DMS153 (cell line): ENCODE measurements around the gene TROAP.
A peak's percentile ranks its signal among the peaks of the same experiment; 100 is the strongest.
"Not testable (repeated sequence)": the region's sequence is repeated elsewhere in the genome, so short reads cannot be mapped to it uniquely, and the experiment has no call there.

ENCODE experiments used
- DNase-seq: peaks from one replicate; lab custom pipeline; 2025; lab: John Stamatoyannopoulos, UW

TROAP gene

GRCh38 chr12:49295082-49295936 is 27.7 kb upstream of the TROAP start, which contains the start of gene PRPH:
Gene PRPH (plus strand): TSS chr12:49295147. CDS start chr12:49295201, 54 bp downstream.
- peak; percentile 17 for DNase-seq

GRCh38 chr12:49296034-49296835 is 26.8 kb upstream of the TROAP start:
- peak; percentile 50 for DNase-seq

GRCh38 chr12:49296836-49297694 is 26.0 kb upstream of the TROAP start:
- peak; percentile 50 for DNase-seq

- DNase-seq: no peak
Measured at GRCh38 chr12:49297695-49298060, 25.4 kb upstream of the TROAP start.

- no peak for DNase-seq
Measured at GRCh38 chr12:49298160-49298559, 24.9 kb upstream of the TROAP start.

- no peak for DNase-seq
Measured at GRCh38 chr12:49301760-49302159, 21.3 kb upstream of the TROAP start.

GRCh38 chr12:49304161-49304560 is 18.9 kb upstream of the TROAP start:
- DNase-seq: no peak

- DNase-seq: no peak
Measured at GRCh38 chr12:49305762-49306510, 17.1 kb upstream of the TROAP start.

- no peak for DNase-seq
Measured at GRCh38 chr12:49309386-49309785, 13.7 kb upstream of the TROAP start.

- DNase-seq: not testable (repeated sequence)
Measured at GRCh38 chr12:49310451-49311000, 12.5 kb upstream of the TROAP start.

- DNase-seq: no peak
Measured at GRCh38 chr12:49314811-49315210, 8.2 kb upstream of the TROAP start.

GRCh38 chr12:49317118-49317517 is 5.9 kb upstream of the TROAP start:
- DNase-seq: not testable (repeated sequence)

GRCh38 chr12:49320411-49321103 is 2.5 kb upstream of the TROAP start:
- DNase-seq: not testable (repeated sequence)

- no peak for DNase-seq
Measured at GRCh38 chr12:49322367-49322707, 718 bp upstream of the TROAP start.

- no peak for DNase-seq
Measured at GRCh38 chr12:49323524-49324097, 556 bp downstream of the TROAP start.

GRCh38 chr12:49325606-49326005 is 2.6 kb downstream of the TROAP start:
- no peak for DNase-seq

- no peak for DNase-seq
Measured at GRCh38 chr12:49327368-49327767, 4.3 kb downstream of the TROAP start.

GRCh38 chr12:49327887-49328286 is 4.8 kb downstream of the TROAP start:
- DNase-seq: no peak

- DNase-seq: no peak
Measured at GRCh38 chr12:49328816-49329215, 5.8 kb downstream of the TROAP start.

- DNase-seq: no peak
Measured at GRCh38 chr12:49330032-49330619, 7.1 kb downstream of the TROAP start.
